ENCODE results near the gene TTC39B. TPM values are rescaled to one million over a fixed set of nuclear protein-coding genes. Genes with fewer than 3 reads are reported as not detected.

Gene TTC39B
- total RNA-seq, 1 donor from 2014 or later: 8.5 TPM

GRCh38 chr9:15286161-15286821 lies 20.7 kb downstream of the TTC39B start:
- Mint-ChIP-seq H3K4me3 (no peak overlapping the region), H3K27me3 (no peaks in the 10 kb centered on the region), H3K27ac (no peak overlapping the region), H3K9me3 (peaks cover 8% of the 10 kb centered on the region), H3K4me1 (ENCODE audit: unreplicated experiment) (no peaks in the 10 kb centered on the region), H3K36me3 (peaks cover 6% of the 10 kb centered on the region)
- TF ChIP-seq, protein P1, sequence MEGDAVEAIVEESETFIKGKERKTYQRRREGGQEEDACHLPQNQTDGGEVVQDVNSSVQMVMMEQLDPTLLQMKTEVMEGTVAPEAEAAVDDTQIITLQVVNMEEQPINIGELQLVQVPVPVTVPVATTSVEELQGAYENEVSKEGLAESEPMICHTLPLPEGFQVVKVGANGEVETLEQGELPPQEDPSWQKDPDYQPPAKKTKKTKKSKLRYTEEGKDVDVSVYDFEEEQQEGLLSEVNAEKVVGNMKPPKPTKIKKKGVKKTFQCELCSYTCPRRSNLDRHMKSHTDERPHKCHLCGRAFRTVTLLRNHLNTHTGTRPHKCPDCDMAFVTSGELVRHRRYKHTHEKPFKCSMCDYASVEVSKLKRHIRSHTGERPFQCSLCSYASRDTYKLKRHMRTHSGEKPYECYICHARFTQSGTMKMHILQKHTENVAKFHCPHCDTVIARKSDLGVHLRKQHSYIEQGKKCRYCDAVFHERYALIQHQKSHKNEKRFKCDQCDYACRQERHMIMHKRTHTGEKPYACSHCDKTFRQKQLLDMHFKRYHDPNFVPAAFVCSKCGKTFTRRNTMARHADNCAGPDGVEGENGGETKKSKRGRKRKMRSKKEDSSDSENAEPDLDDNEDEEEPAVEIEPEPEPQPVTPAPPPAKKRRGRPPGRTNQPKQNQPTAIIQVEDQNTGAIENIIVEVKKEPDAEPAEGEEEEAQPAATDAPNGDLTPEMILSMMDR (conservative IDR thresholded peaks at IDR 0.05): no peak
- no peak for DNase-seq (ENCODE audit: extremely low spot score, unreplicated experiment)

GRCh38 chr9:15282567-15283285 lies 24.3 kb downstream of the TTC39B start:
- Mint-ChIP-seq H3K4me3 (no peak overlapping the region), H3K27me3 (no peaks in the 10 kb centered on the region), H3K27ac (no peak overlapping the region), H3K36me3 (peaks cover 4% of the 10 kb centered on the region), H3K9me3 (peaks cover 8% of the 10 kb centered on the region), H3K4me1 (ENCODE audit: unreplicated experiment) (peaks cover 2% of the 10 kb centered on the region)
- TF ChIP-seq, protein P1 (conservative IDR thresholded peaks at IDR 0.05): no peak
- no peak for DNase-seq (ENCODE audit: extremely low spot score, unreplicated experiment)

- H3K27ac Mint-ChIP-seq: no peak overlapping the region
- peaks cover 8% of the 10 kb centered on the region for H3K4me1 Mint-ChIP-seq (ENCODE audit: unreplicated experiment)
- H3K9me3 Mint-ChIP-seq: peaks cover under 1% of the 10 kb centered on the region
Observed at GRCh38 chr9:15280647-15281046, 26.4 kb downstream of the TTC39B start.

DNA sequence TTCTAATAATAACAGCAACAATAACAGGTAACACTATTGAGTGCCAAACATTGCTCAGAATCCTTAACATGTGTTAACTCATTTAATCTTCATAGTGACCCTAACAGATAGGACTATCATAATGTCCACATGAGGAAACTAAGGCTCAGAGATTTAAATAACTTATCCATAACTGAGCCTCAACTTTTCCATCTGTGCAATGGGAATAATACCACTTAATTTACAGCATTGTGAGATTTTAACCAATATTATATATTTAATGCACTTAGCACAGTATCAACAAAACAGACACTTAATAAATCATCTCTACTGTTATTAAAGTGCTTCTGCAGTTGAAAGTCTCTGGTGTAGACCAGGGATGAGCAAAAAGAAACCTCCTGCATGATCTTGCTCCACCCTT lies 28.2 kb downstream of the TTC39B start:
- Mint-ChIP-seq H3K36me3 (no peaks in the 10 kb centered on the region), H3K4me3 (no peak overlapping the region), H3K27ac (no peak overlapping the region), H3K4me1 (ENCODE audit: unreplicated experiment) (peaks cover 8% of the 10 kb centered on the region), H3K9me3 (no peaks in the 10 kb centered on the region), H3K27me3 (no peaks in the 10 kb centered on the region)
- DNase-seq (ENCODE audit: extremely low spot score, unreplicated experiment): no peak
- TF ChIP-seq, protein P1 (conservative IDR thresholded peaks at IDR 0.05): no peak

More at GRCh38 chr9:15280647-15281046, 26.4 kb downstream of the TTC39B start:
- TF ChIP-seq, protein P1 (conservative IDR thresholded peaks at IDR 0.05): no peak
- no peaks in the 10 kb centered on the region for H3K36me3 Mint-ChIP-seq
- H3K4me3 Mint-ChIP-seq: no peak overlapping the region
- no peaks in the 10 kb centered on the region for H3K27me3 Mint-ChIP-seq
- DNase-seq (ENCODE audit: extremely low spot score, unreplicated experiment): no peak

DNA sequence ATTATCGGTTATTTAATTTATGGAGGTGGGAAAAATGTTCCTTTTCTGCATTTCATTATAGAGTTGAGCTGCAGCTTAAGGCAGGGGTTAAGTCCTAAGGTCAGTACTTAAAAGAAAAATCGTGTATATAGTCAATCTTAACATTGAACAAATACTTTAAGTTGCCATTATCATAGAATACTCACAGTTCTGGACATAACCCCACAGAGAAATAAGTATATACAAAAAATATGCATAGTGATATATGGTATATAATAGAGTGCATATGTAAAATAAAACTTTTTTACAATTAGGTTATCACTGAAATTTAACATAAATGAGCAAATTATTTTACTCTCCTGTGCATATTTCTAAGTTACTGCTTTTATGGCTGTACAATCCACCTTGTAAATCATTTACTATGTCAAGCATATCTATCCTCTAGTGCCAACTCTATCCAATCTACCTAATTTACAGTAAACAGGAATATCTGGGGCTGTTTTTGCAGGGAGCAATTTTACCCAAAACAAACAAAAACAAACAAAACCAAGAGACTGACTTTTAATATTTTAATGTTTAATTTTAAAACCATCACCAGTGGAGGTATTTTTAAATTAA lies 28.8 kb downstream of the TTC39B start:
- DNase-seq (ENCODE audit: extremely low spot score, unreplicated experiment): no peak
- H3K27me3 Mint-ChIP-seq: no peaks in the 10 kb centered on the region
- no peak overlapping the region for H3K4me3 Mint-ChIP-seq
- TF ChIP-seq, protein P1 (conservative IDR thresholded peaks at IDR 0.05): no peak
- H3K4me1 Mint-ChIP-seq (ENCODE audit: unreplicated experiment): peaks cover 8% of the 10 kb centered on the region
- no peaks in the 10 kb centered on the region for H3K36me3 Mint-ChIP-seq
- no peak overlapping the region for H3K27ac Mint-ChIP-seq
- no peaks in the 10 kb centered on the region for H3K9me3 Mint-ChIP-seq

All from type B pancreatic cell (in vitro differentiated cells).